Measurements from ENCODE around the gene GALNT14.

Gene GALNT14

GRCh38 chr2:30968660-30969397 lies 169.4 kb downstream of the GALNT14 start:
- no peak for DNase-seq

GRCh38 chr2:30966786-30967185 lies 171.5 kb downstream of the GALNT14 start:
- DNase-seq = no peak

GRCh38 chr2:30965022-30965531 lies 173.2 kb downstream of the GALNT14 start:
- DNase-seq = no peak

GRCh38 chr2:30964334-30965005 lies 173.8 kb downstream of the GALNT14 start:
- no peak for DNase-seq

- DNase-seq = no peak
These were observed 175.1 kb downstream of the GALNT14 start for GRCh38 chr2:30963184-30963583.

- no peak for DNase-seq
These were observed 178.0 kb downstream of the GALNT14 start for GRCh38 chr2:30960213-30960612.

- DNase-seq = no peak
These were observed 178.6 kb downstream of the GALNT14 start for GRCh38 chr2:30959653-30960052.

- no peak for DNase-seq
These were observed 179.3 kb downstream of the GALNT14 start for GRCh38 chr2:30958918-30959265.

GRCh38 chr2:30958193-30958917 lies 179.9 kb downstream of the GALNT14 start:
- no peak for DNase-seq

GRCh38 chr2:30957591-30957990 lies 180.6 kb downstream of the GALNT14 start:
- no peak for DNase-seq

GRCh38 chr2:30956995-30957394 lies 181.2 kb downstream of the GALNT14 start:
- no peak for DNase-seq

- DNase-seq = no peak
These were observed 182.6 kb downstream of the GALNT14 start for GRCh38 chr2:30955516-30956132.

- no peak for DNase-seq
These were observed 187.9 kb downstream of the GALNT14 start for GRCh38 chr2:30950339-30950738.

GRCh38 chr2:30949435-30949834 lies 188.8 kb downstream of the GALNT14 start:
- DNase-seq = no peak

GRCh38 chr2:30948857-30949256 lies 189.4 kb downstream of the GALNT14 start:
- no peak for DNase-seq

- DNase-seq = no peak
These were observed 190.1 kb downstream of the GALNT14 start for GRCh38 chr2:30948130-30948529.

- no peak for DNase-seq
These were observed 190.6 kb downstream of the GALNT14 start for GRCh38 chr2:30947686-30948085.

- DNase-seq = no peak
These were observed 195.8 kb downstream of the GALNT14 start for GRCh38 chr2:30942419-30942818.

GRCh38 chr2:30940839-30941238 lies 197.4 kb downstream of the GALNT14 start:
- no peak for DNase-seq

- no peak for DNase-seq
These were observed 198.9 kb downstream of the GALNT14 start for GRCh38 chr2:30939364-30939763.

- DNase-seq = no peak
These were observed 200.0 kb downstream of the GALNT14 start for GRCh38 chr2:30938196-30938595.

GRCh38 chr2:30936977-30937376 lies 201.3 kb downstream of the GALNT14 start:
- no peak for DNase-seq

- no peak for DNase-seq
These were observed 202.4 kb downstream of the GALNT14 start for GRCh38 chr2:30935795-30936194.
